ENCODE results near the gene SCAF4.

The SCAF4 gene

DNA sequence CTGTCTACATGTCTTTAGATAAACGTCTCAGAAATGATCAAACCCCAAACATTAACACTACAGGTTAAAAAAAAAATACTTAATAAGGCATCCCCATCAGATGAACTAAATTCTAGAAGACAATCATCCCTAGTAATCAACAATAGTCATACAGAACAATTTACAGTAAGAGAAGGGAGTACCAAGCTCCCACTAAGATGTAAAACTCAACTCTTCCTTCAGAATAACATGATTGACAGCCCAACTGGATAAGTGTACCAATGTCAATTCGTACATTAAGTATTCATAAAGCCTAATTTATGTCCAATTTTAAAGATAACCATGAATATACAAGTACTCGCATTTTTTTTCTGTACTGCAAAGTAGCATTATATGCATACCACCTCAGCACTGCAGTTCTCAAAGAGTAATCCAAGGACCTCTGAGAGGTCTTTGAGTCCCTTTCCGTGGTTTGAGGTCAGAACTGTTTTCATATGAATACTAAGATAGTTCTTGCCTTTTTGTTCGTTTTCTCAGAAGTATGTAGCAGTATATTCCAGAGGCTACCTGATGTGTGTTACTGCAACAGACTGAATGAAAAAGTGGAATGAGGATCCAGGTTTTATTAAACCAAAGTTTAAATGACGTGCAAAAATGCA, 6.6 kb downstream of the SCAF4 start:
- Histone ChIP-seq H3K27ac (no peak overlapping the region), H3K4me3 (no peak overlapping the region)
- no peak for DNase-seq (ENCODE audit: low spot score)
- TF ChIP-seq, protein P1, sequence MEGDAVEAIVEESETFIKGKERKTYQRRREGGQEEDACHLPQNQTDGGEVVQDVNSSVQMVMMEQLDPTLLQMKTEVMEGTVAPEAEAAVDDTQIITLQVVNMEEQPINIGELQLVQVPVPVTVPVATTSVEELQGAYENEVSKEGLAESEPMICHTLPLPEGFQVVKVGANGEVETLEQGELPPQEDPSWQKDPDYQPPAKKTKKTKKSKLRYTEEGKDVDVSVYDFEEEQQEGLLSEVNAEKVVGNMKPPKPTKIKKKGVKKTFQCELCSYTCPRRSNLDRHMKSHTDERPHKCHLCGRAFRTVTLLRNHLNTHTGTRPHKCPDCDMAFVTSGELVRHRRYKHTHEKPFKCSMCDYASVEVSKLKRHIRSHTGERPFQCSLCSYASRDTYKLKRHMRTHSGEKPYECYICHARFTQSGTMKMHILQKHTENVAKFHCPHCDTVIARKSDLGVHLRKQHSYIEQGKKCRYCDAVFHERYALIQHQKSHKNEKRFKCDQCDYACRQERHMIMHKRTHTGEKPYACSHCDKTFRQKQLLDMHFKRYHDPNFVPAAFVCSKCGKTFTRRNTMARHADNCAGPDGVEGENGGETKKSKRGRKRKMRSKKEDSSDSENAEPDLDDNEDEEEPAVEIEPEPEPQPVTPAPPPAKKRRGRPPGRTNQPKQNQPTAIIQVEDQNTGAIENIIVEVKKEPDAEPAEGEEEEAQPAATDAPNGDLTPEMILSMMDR (IDR thresholded peaks at IDR 0.05): no peak

DNA sequence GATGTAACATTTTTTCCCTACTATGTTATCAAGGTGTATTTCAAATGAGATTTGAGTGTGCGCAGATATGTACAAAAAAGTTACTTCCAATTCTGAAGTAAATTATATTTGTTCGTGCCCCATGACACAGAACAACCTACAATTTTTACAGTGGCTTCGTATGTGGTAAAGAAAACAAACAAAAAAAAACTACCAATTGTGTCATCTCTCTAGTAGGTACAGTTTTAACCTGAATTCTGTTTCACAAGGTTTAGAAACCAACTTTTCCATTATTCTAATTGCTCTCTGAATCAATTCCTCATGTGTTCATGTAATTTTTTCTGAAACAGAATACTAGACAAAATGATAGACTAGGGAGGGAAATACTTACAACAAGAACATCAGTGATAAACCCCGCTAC, 7.4 kb downstream of the SCAF4 start:
- no peak overlapping the region for H3K27ac ChIP-seq
- no peak overlapping the region for H3K4me3 ChIP-seq
- no peak for DNase-seq (ENCODE audit: low spot score)
- TF ChIP-seq, protein P1 (IDR thresholded peaks at IDR 0.05): no peak

DNA sequence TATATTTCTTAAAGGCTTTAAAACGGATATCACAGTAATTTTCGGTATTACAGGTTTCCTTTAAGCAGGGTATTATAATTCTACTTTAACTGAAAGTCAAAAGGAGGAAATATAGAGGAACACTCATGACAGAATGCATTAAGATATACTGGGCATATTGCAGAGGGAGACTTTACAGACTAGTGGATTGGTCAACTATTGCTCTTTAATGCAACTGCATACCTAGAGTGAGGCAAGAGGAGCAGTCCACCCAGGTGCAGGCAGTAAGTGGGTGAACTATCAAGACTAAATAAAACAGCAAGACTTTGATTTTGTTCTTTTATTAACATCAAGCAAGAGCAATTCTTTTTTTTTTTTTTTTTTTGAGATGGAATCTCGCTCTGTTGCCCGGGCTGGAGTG, 10.5 kb downstream of the SCAF4 start:
- TF ChIP-seq, protein P1 (IDR thresholded peaks at IDR 0.05): no peak
- no peak for DNase-seq (ENCODE audit: low spot score)
- H3K27ac ChIP-seq: no peak overlapping the region
- no peak overlapping the region for H3K4me3 ChIP-seq

DNA sequence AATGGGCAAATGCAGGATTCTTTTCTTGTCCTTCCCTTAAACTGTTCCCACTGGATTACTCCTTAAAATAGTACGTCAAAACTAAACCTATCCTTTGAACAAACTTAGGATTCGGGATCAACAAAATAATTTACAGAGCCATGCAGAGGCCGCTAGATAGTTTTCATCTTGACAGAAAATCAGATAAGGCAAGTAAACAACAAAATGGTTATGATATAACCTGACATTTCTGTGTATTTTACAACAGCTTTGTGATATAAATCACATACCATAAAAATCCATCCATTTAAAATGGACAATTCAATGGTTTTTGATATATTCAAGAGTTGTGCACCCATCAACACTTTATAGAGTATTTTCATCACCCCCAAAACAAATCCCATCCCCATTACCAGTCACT, 11.2 kb downstream of the SCAF4 start:
- TF ChIP-seq, protein P1 (IDR thresholded peaks at IDR 0.05): no peak
- Histone ChIP-seq H3K4me3 (no peak overlapping the region), H3K27ac (no peak overlapping the region)
- DNase-seq (ENCODE audit: low spot score): no peak

DNA sequence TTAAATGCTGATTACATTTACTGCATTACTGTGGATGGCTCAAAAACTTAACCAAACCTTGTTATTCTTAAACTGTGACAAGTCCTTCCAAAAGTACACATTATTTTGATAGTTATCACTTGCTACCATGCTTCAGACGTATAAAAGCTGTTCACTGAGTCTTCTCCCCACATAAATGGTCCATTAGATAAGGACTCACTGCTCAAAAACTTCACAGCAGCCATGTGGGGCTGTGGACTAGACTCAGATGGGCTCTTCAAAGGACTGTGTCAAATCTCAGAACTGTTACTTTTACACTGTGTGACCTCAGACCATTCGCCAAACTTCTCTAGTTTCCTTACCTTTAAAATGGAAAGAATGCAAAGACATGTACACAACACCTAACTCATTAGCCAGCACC, 11.6 kb downstream of the SCAF4 start:
- Histone ChIP-seq H3K4me3 (no peak overlapping the region), H3K27ac (no peak overlapping the region)
- TF ChIP-seq, protein P1 (IDR thresholded peaks at IDR 0.05): no peak
- DNase-seq (ENCODE audit: low spot score): no peak

DNA sequence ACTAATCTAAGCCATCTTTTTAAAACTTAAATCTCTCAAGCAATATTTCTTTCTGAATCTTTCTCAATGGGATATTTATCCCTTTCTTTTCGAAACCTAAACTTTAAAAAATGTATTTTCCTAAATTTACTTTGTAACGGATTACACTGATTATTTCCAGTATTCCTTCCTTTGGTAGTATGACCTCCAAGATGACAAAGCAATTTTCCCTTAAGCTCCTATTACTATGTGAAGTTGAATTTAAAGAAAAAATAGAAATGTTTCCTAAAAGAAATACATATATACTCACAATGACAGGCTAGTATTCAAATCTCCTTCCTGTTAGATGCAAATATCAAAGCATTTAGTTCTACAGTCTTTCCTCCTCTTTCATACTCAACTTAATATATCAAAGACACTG, 15.8 kb downstream of the SCAF4 start:
- H3K4me3 ChIP-seq: no peak overlapping the region
- TF ChIP-seq, protein P1 (IDR thresholded peaks at IDR 0.05): no peak
- H3K27ac ChIP-seq: no peak overlapping the region
- DNase-seq (ENCODE audit: low spot score): no peak

DNA sequence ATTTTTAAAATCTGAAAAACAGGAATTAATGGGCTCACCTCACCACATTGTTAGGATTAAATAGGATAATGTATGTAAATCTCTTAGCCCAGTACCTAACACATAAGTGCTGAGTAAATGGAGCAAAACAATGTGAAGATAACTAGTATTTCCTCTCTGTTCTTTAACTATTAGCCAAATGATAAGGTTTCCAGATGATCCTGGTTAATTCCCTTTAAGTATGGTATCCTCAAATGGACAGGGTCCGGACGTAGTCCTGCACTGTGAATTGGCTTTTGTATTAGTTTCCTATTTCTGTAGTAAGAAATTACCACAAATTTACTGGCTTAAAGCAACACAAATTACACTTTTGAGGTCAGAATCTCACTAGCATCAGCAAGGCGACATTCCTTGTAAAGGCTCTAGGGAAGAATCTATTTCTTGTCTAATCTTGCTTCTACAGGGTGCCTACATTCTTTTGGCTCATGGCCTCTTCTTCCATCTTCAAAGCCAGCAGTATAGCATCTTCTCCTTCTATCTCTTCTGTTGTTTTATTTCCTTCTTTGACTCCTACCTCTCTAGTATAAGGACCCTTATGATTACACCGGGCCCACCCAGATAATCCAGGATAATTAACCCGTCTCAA, 17.1 kb downstream of the SCAF4 start:
- TF ChIP-seq, protein P1 (IDR thresholded peaks at IDR 0.05): no peak
- DNase-seq (ENCODE audit: low spot score): no peak
- no peak overlapping the region for H3K4me3 ChIP-seq
- H3K27ac ChIP-seq: no peak overlapping the region

All from coronary artery (tissue), 2 donors.